ENCODE measurements around the gene EVX2. TPM values are rescaled to one million over a fixed set of nuclear protein-coding genes. Genes with fewer than 3 reads are reported as not detected.
A peak's percentile ranks its signal among the peaks of the same experiment; 100 is the strongest.

Gene EVX2
- total RNA-seq, 2 donors from 2014 or later, result 1.2 to 1.6 TPM

GRCh38 chr2:176088048-176088936, 4.5 kb upstream of the EVX2 start:
- Histone ChIP-seq H3K9me3 (no peaks in the 10 kb centered on the region), H3K4me3 (peak overlapping the region; percentile 10 to 21), H3K4me1 (replicated peaks) (no peaks in the 10 kb centered on the region), H3K27ac (peak overlapping the region; percentile 67 to 70), H3K36me3 (no peaks in the 10 kb centered on the region), H3K27me3 (replicated peaks; ENCODE audit: insufficient read depth) (peaks cover 16% of the 10 kb centered on the region)
- intact Hi-C loops (cut with DNase I), result loop anchor here (5.0 kb wide), 2 partner anchors 721 to 836 kb away; no protein-coding TSS in a partner anchor
- no peak for DNase-seq (ENCODE audit: low spot score)
- TF ChIP-seq CTCF (IDR thresholded peaks at IDR 0.05) (peak; percentile 26 to 70 (median 56)), POLR2AphosphoS5 (IDR thresholded peaks at IDR 0.05) (peak; percentile 16), POLR2A (IDR thresholded peaks at IDR 0.05) (no peak)
- 8% methylated on average over 47 of the region's 49 CpGs for WGBS

- Histone ChIP-seq H3K9me3 (no peaks in the 10 kb centered on the region), H3K27ac (peak overlapping the region; percentile 67 to 70), H3K27me3 (replicated peaks; ENCODE audit: insufficient read depth) (peaks cover 23% of the 10 kb centered on the region), H3K36me3 (no peaks in the 10 kb centered on the region), H3K4me1 (replicated peaks) (no peaks in the 10 kb centered on the region), H3K4me3 (peak overlapping the region; percentile 10 to 21)
- intact Hi-C loops (cut with DNase I), result loop anchor here (2.0 to 5.0 kb wide), 3 partner anchors 397 to 835 kb away; no protein-coding TSS in a partner anchor
- DNase-seq (ENCODE audit: low spot score), result no peak
- TF ChIP-seq CTCF (IDR thresholded peaks at IDR 0.05) (no peak), POLR2AphosphoS5 (IDR thresholded peaks at IDR 0.05) (no peak), POLR2A (IDR thresholded peaks at IDR 0.05) (no peak)
- 56% methylated on average over 29 of the region's 29 CpGs for WGBS
Observed at GRCh38 chr2:176087330-176088047, 3.7 kb upstream of the EVX2 start.

GRCh38 chr2:176085861-176086771, 2.4 kb upstream of the EVX2 start:
- Histone ChIP-seq H3K9me3 (no peaks in the 10 kb centered on the region), H3K4me1 (replicated peaks) (no peaks in the 10 kb centered on the region), H3K36me3 (no peaks in the 10 kb centered on the region), H3K4me3 (peak overlapping the region; percentile 26 to 33), H3K27ac (peak overlapping the region; percentile 77 to 82), H3K27me3 (replicated peaks; ENCODE audit: insufficient read depth) (peaks cover 27% of the 10 kb centered on the region)
- no peak for DNase-seq (ENCODE audit: low spot score)
- TF ChIP-seq CTCF (IDR thresholded peaks at IDR 0.05), result peak; percentile 19 to 57 (median 44)
- no peak for TF ChIP-seq POLR2A (IDR thresholded peaks at IDR 0.05)
- TF ChIP-seq POLR2AphosphoS5 (IDR thresholded peaks at IDR 0.05), result peak; percentile 20
- WGBS, result 5% methylated on average over 40 of the region's 46 CpGs
- intact Hi-C loops (cut with DNase I), result loop anchor here (2.0 to 5.0 kb wide), 3 partner anchors 395 to 834 kb away; no protein-coding TSS in a partner anchor

GRCh38 chr2:176085120-176085788, 1.5 kb upstream of the EVX2 start:
- Histone ChIP-seq H3K4me1 (replicated peaks) (no peaks in the 10 kb centered on the region), H3K27ac (peak overlapping the region; percentile 77 to 82), H3K4me3 (peak overlapping the region; percentile 26 to 33), H3K36me3 (no peaks in the 10 kb centered on the region), H3K27me3 (replicated peaks; ENCODE audit: insufficient read depth) (peaks cover 27% of the 10 kb centered on the region), H3K9me3 (no peaks in the 10 kb centered on the region)
- DNase-seq (ENCODE audit: low spot score), result no peak
- 3% methylated on average over 40 of the region's 40 CpGs for WGBS
- TF ChIP-seq CTCF (IDR thresholded peaks at IDR 0.05) (no peak), POLR2A (IDR thresholded peaks at IDR 0.05) (no peak), POLR2AphosphoS5 (IDR thresholded peaks at IDR 0.05) (no peak)
- intact Hi-C loops (cut with DNase I), result loop anchor here (5.0 kb wide), 2 partner anchors 718 to 833 kb away; no protein-coding TSS in a partner anchor

Data from prostate gland (tissue), 2 donors.